MCF 10A (cell line): ENCODE measurements around the gene GPSM3. TPM values are rescaled to one million over a fixed set of nuclear protein-coding genes. Genes with fewer than 3 reads are reported as not detected.

Source experiments
- BruUV-seq: library from RNA; stranded (reverse); fragments of 400-500 nt; replicated peaks from 2 replicates; lab custom pipeline; 2021; lab: Mats Ljungman, UMichigan
- CTCF ChIA-PET: fragments of 300-600 bp; sonication (Branson Sonifier 250); formaldehyde crosslinking; extraction: SDS; loops from one replicate; lab custom pipeline; 2021; ENCODE audit warnings: antibody characterized with exemption, inconsistent platforms; lab: Yijun Ruan, JAX
- POLR2A ChIA-PET: fragments of 300-600, 350-650 bp; sonication (Branson Sonifier 250); formaldehyde crosslinking; extraction: SDS; loops from one replicate; lab custom pipeline; 2020; ENCODE audit warnings: antibody characterized with exemption, inconsistent platforms; lab: Yijun Ruan, JAX
- DNase-seq: peaks from one replicate; pipeline ENCODE4 v3.0.0-alpha.2; 2018; ENCODE audit not compliant: unreplicated experiment
- H3K27ac Mint-ChIP-seq: one replicate; pipeline ENCODE4 v1.8.0; 2022; ENCODE audit warnings: mild to moderate bottlenecking, low read depth, mixed read lengths; ENCODE audit not compliant: unreplicated experiment
- H3K27me3 Mint-ChIP-seq: one replicate; pipeline ENCODE4 v1.8.0; 2022; ENCODE audit warnings: mixed read lengths; ENCODE audit not compliant: insufficient read depth, unreplicated experiment
- H3K36me3 Mint-ChIP-seq: one replicate; pipeline ENCODE4 v1.8.0; 2022; ENCODE audit warnings: mild to moderate bottlenecking, moderate library complexity, mixed read lengths; ENCODE audit not compliant: insufficient read depth, unreplicated experiment
- H3K4me1 Mint-ChIP-seq: one replicate; pipeline ENCODE4 v1.8.0; 2022; ENCODE audit warnings: mixed read lengths; ENCODE audit not compliant: insufficient read depth, unreplicated experiment
- H3K4me3 Mint-ChIP-seq: one replicate; pipeline ENCODE4 v1.8.0; 2022; ENCODE audit warnings: mild to moderate bottlenecking, moderate library complexity, mixed read lengths; ENCODE audit not compliant: unreplicated experiment
- H3K9me3 Mint-ChIP-seq: one replicate; pipeline ENCODE4 v1.8.0; 2022; ENCODE audit warnings: mixed read lengths; ENCODE audit not compliant: unreplicated experiment
- intact Hi-C: fragments of 100-400 bp; cut with micrococcal nuclease; formaldehyde crosslinking; loops from 2 replicates; pipeline ENCODE4 v1.14.1; 2022
- total RNA-seq: library from RNA; stranded (reverse); gene quantifications from 2 replicates; pipeline ENCODE4 v1.2.3, GENCODE V29; 2022
- TF ChIP-seq, protein P1 (sequence below): fragments of 200-600 bp; IDR thresholded peaks from one replicate; pipeline ENCODE4 v1.8.0; 2022; ENCODE audit warnings: antibody characterized with exemption, mild to moderate bottlenecking; ENCODE audit not compliant: unreplicated experiment

GPSM3 gene
- total RNA-seq, 1 experiment from 2014 or later: 0.84 TPM

DNA sequence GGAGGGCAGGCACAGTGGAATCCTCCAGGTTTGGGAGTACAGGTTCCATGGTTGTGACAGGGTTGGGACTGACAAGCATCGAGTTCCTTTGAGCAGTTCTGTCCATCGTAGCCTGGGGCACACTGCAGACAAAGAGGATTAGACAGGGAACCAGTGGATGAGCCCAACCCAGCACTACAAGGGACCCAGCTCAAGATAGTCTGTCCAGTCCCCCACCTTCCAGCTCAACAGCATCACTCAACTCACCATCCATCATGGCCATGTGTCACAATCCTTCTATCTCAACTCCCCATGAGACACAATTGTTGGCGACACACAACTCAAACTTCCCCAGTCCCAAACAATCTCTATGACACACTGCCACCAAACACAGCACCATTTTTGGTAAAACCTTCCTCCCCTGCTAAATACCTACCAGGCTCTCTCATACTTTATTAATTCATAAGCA is 11.8 kb upstream of the GPSM3 start:
- intact Hi-C loops: no loop called here
- no peak for DNase-seq
- Mint-ChIP-seq H3K27ac (no peak overlapping the region), H3K4me1 (no peaks in the 10 kb centered on the region), H3K36me3 (peaks cover 6% of the 10 kb centered on the region), H3K27me3 (peaks cover 24% of the 10 kb centered on the region), H3K9me3 (no peaks in the 10 kb centered on the region), H3K4me3 (no peak overlapping the region)
- TF ChIP-seq, protein P1, sequence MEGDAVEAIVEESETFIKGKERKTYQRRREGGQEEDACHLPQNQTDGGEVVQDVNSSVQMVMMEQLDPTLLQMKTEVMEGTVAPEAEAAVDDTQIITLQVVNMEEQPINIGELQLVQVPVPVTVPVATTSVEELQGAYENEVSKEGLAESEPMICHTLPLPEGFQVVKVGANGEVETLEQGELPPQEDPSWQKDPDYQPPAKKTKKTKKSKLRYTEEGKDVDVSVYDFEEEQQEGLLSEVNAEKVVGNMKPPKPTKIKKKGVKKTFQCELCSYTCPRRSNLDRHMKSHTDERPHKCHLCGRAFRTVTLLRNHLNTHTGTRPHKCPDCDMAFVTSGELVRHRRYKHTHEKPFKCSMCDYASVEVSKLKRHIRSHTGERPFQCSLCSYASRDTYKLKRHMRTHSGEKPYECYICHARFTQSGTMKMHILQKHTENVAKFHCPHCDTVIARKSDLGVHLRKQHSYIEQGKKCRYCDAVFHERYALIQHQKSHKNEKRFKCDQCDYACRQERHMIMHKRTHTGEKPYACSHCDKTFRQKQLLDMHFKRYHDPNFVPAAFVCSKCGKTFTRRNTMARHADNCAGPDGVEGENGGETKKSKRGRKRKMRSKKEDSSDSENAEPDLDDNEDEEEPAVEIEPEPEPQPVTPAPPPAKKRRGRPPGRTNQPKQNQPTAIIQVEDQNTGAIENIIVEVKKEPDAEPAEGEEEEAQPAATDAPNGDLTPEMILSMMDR: no peak
- no TSS peak for BruUV-seq
- CTCF ChIA-PET: interaction anchor here (1.1 kb wide), 1 partner anchor 21 kb away, joined by 3 read pairs; no protein-coding TSS in a partner anchor
- POLR2A ChIA-PET: interaction anchor here (0.6 kb wide), 1 partner anchor 8 kb away, joined by 3 read pairs; no protein-coding TSS in a partner anchor

DNA sequence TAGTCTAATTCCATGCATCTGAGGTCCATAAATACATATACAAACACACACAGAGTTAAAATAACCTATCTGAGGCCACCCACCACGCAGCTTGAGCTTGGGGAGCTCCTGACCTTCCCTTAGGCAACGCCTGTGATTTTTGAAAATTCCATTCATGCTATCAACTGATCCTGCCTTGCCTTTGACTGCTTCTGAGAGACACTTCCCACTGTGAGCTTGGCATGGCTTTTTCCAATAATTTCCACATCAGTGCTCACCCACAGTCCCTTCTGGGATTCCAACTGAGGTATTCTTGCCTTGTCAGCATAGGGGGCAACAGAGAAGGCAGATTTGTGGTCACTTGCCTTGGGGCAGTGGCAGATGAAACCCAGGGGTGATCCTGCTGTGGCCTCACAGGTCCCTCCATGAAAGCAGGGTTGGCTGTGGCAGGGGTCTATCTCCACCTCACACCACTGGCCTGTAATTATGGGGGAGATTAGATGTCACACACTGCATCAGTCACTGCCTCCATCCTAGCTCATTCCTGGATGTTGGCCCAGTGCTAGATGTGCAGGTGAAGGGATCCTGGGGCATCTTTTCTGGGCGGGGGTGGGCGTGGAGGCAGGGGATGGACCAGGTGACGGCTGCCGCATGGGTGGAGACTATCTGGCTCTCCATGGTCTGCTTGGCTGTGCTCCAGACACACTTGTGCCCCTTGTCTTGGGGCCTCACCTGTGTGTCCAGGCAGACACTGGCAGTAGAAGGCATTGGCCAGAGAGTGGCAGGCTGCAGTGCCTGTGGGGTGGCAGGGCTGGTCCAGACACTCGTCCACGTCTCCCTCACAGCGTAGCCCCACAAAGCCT is 11.2 kb upstream of the GPSM3 start:
- intact Hi-C loops: no loop called here
- peaks cover 24% of the 10 kb centered on the region for H3K27me3 Mint-ChIP-seq
- no TSS peak for BruUV-seq
- TF ChIP-seq, protein P1: no peak
- no peaks in the 10 kb centered on the region for H3K4me1 Mint-ChIP-seq
- H3K9me3 Mint-ChIP-seq: no peaks in the 10 kb centered on the region
- CTCF ChIA-PET: no interaction called here
- POLR2A ChIA-PET: interaction anchor here (1.0 kb wide), 1 partner anchor 14 kb away, joined by 3 read pairs; the partner anchor contains the start of gene PBX2
- DNase-seq: no peak
- H3K27ac Mint-ChIP-seq: no peak overlapping the region
- H3K4me3 Mint-ChIP-seq: no peak overlapping the region
- H3K36me3 Mint-ChIP-seq: peaks cover 6% of the 10 kb centered on the region

DNA sequence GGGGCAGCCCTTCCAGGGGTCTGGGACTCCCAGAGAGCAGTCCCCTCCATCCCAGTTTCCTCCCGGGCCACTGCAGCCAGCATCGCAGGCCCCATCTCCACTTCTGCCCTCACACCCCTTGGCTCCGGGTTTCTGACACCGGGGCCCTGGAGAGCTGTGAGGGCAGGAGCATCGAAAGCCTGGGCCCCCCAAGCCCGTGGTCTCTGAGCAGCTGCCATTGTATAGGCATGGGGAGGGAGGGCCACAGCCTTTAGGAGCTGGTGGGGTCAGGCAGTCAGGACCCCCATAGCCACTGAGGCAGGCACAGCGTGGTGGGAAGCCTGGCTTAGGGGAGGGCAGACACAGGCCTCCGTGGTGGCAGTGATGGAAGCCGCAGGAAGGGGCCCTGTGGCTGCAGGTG is 9.7 kb upstream of the GPSM3 start:
- peaks cover 6% of the 10 kb centered on the region for H3K36me3 Mint-ChIP-seq
- H3K4me1 Mint-ChIP-seq: no peaks in the 10 kb centered on the region
- H3K4me3 Mint-ChIP-seq: no peak overlapping the region
- H3K27me3 Mint-ChIP-seq: peaks cover 24% of the 10 kb centered on the region
- ChIA-PET POLR2A (interaction anchor here (1.0 kb wide), 1 partner anchor 12 kb away, joined by 3 read pairs; the partner anchor contains the start of gene PBX2), CTCF (no interaction called here)
- no peak for DNase-seq
- no TSS peak for BruUV-seq
- no peak overlapping the region for H3K27ac Mint-ChIP-seq
- TF ChIP-seq, protein P1: no peak
- intact Hi-C loops: no loop called here
- H3K9me3 Mint-ChIP-seq: no peaks in the 10 kb centered on the region

DNA sequence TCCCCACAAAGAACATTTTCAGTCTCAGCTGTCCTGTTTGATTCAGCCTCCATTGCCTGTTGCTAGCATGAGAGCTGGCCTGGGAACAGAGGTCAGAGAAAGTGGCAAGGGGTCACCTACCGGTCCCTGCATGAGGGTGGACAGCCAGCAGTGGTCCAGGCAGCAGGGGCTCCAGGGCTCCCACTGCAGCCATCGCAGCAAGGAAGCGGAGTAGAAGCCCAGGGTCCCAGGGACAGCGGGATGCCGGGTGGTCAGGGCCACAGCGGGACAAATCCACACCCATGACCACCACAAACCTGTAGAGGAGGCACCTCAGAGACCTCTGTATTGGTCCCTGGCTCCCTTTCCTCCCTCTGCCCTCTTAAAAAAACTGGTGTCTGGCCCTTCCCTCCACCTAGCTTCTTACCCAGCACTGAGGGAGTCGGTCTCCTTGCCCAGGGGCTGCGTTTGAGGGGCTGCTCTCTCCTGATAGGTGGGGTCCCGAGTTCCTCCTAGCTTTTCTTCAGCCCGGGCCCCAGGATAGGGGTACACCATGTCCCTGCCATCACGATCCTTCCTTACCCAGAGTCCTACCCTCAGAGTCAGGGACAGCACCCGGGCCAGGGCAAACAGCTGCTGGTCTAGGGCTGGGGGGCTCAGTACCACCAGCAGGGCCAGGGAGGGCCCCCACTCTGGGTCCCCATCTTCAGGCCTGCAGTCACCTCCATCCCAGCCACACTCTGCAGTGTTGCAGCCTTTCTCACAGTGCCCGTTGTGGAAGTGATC is 8.4 kb upstream of the GPSM3 start:
- ChIA-PET POLR2A (no interaction called here), CTCF (no interaction called here)
- H3K27me3 Mint-ChIP-seq: peaks cover 24% of the 10 kb centered on the region
- no peak overlapping the region for H3K4me3 Mint-ChIP-seq
- TF ChIP-seq, protein P1: no peak
- no peak overlapping the region for H3K27ac Mint-ChIP-seq
- DNase-seq: no peak
- intact Hi-C loops: no loop called here
- BruUV-seq: no TSS peak
- no peaks in the 10 kb centered on the region for H3K4me1 Mint-ChIP-seq
- H3K9me3 Mint-ChIP-seq: no peaks in the 10 kb centered on the region
- peaks cover 6% of the 10 kb centered on the region for H3K36me3 Mint-ChIP-seq
